ENCODE measurements around the gene CD27.
"Not testable (repeated sequence)": the region's sequence is repeated elsewhere in the genome, so short reads cannot be mapped to it uniquely, and the experiment has no call there.

DNA sequence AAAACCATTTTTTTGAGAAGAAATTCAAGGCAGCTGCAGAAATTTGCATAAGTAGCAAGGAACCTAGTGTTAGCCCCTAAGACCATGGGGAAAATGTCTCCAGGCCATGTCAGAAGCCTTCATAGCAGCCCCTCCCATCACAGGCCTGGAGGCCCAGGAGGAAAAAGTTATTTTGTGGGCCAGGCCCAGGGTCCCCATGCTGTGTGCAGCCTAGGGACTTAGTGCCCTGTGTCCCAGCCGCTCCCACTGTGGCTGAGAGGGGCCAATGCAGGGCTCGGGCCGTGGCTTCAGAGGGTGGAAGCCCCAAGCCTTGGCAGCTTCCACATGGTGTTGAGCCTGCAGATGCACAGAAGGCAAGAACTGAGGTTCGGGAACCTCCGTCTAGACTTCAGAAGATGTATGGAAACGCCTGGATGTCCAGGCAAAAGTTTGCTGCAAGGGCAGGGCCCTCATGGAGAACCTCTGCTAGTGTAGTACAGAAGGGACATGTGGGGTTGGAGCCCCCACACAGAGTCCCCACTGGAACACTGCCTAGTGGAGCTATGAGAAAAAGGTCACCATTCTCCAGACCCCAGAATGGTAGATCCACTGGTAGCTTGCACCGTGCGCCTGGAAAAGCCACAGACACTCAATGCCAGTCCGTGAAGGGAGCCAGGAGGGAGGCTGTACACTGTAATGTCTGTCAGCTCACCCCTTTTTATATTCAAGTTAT, 23.0 kb downstream of the CD27 start:
- TF ChIP-seq CTCF (IDR thresholded peaks at IDR 0.05; ENCODE audit: insufficient read depth, low read length, poor library complexity, severe bottlenecking); EZH2phosphoT487 (conservative IDR thresholded peaks at IDR 0.05; ENCODE audit: low read length): not testable (repeated sequence)

Data from SU-DHL-6 (cell line).